ENCODE data around the gene TOMM70.
"Not testable (repeated sequence)": the region's sequence is repeated elsewhere in the genome, so short reads cannot be mapped to it uniquely, and the experiment has no call there.

Gene TOMM70

GRCh38 chr3:100400780-100401673, at the start of gene TOMM70, which contains the start of gene LNP1:
TOMM70 (minus strand) TSS chr3:100401089; CDS start chr3:100400949, 140 bp downstream.
LNP1 (plus strand) TSS chr3:100401539; CDS start chr3:100429730, 28,191 bp downstream.
- DNase-seq = peak; percentile 98

- no peak for DNase-seq
Observed at GRCh38 chr3:100449214-100449613, 48.3 kb upstream of the TOMM70 start.

GRCh38 chr3:100448079-100448478, 47.2 kb upstream of the TOMM70 start:
- no peak for DNase-seq

- DNase-seq = not testable (repeated sequence)
Observed at GRCh38 chr3:100447067-100447466, 46.2 kb upstream of the TOMM70 start.

- DNase-seq = no peak
Observed at GRCh38 chr3:100443690-100444089, 42.8 kb upstream of the TOMM70 start.

GRCh38 chr3:100440895-100441294, 40.0 kb upstream of the TOMM70 start:
- no peak for DNase-seq

- DNase-seq = no peak
Observed at GRCh38 chr3:100438623-100438974, 37.7 kb upstream of the TOMM70 start.

GRCh38 chr3:100437721-100438622, 37.1 kb upstream of the TOMM70 start:
- no peak for DNase-seq

GRCh38 chr3:100436951-100437350, 36.1 kb upstream of the TOMM70 start:
- DNase-seq = no peak

GRCh38 chr3:100429187-100429716, 28.4 kb upstream of the TOMM70 start:
- DNase-seq = no peak

- no peak for DNase-seq
Observed at GRCh38 chr3:100427699-100428098, 26.8 kb upstream of the TOMM70 start.

GRCh38 chr3:100426067-100426682, 25.3 kb upstream of the TOMM70 start:
- DNase-seq = no peak

GRCh38 chr3:100425316-100425715, 24.4 kb upstream of the TOMM70 start:
- DNase-seq = no peak

- no peak for DNase-seq
Observed at GRCh38 chr3:100424261-100424660, 23.4 kb upstream of the TOMM70 start.

- DNase-seq = no peak
Observed at GRCh38 chr3:100423611-100424010, 22.7 kb upstream of the TOMM70 start.

GRCh38 chr3:100420885-100421284, 20.0 kb upstream of the TOMM70 start:
- no peak for DNase-seq

GRCh38 chr3:100419406-100419805, 18.5 kb upstream of the TOMM70 start:
- no peak for DNase-seq

GRCh38 chr3:100416863-100417262, 16.0 kb upstream of the TOMM70 start:
- DNase-seq = no peak

GRCh38 chr3:100416176-100416575, 15.3 kb upstream of the TOMM70 start:
- DNase-seq = no peak

- DNase-seq = no peak
Observed at GRCh38 chr3:100413613-100414012, 12.7 kb upstream of the TOMM70 start.

GRCh38 chr3:100412912-100413590, 12.2 kb upstream of the TOMM70 start:
- no peak for DNase-seq
